Smooth muscle cell (in vitro differentiated cells): ENCODE data around the gene FTO. TPM values are rescaled to one million over a fixed set of nuclear protein-coding genes. Genes with fewer than 3 reads are reported as not detected.

Experiments
- DNase-seq: peaks from one replicate; lab custom pipeline; 2025; ENCODE audit not compliant: unreplicated experiment; lab: John Stamatoyannopoulos, UW
- H2AFZ ChIP-seq: fragments of 200-600 bp; sonication (generic); 2 replicates; pipeline ENCODE4 v1.6.0; 2016; ENCODE audit warnings: antibody characterized with exemption, low read depth, mild to moderate bottlenecking
- H3F3A ChIP-seq: fragments of 200-600 bp; sonication (generic); 2 replicates; pipeline ENCODE4 v1.6.0; 2017; ENCODE audit warnings: antibody characterized with exemption, low read depth
- H3K27ac ChIP-seq: fragments of 200-600 bp; sonication (generic); 2 replicates; pipeline ENCODE4 v1.5.1; 2016; ENCODE audit warnings: low read depth, mild to moderate bottlenecking
- H3K27me3 ChIP-seq: fragments of 200-600 bp; sonication (generic); 2 replicates; pipeline ENCODE4 v1.6.1; 2016; ENCODE audit warnings: low read depth, mild to moderate bottlenecking
- H3K36me3 ChIP-seq: fragments of 200-600 bp; sonication (generic); 2 replicates; pipeline ENCODE4 v1.5.1; 2016; ENCODE audit warnings: low read depth
- H3K4me1 ChIP-seq: fragments of 200-600 bp; sonication (generic); 2 replicates; pipeline ENCODE4 v1.5.1; 2016; ENCODE audit warnings: low read depth
- H3K4me2 ChIP-seq: fragments of 200-600 bp; sonication (generic); 2 replicates; pipeline ENCODE4 v1.6.0; 2016; ENCODE audit warnings: mild to moderate bottlenecking
- H3K4me3 ChIP-seq: fragments of 200-600 bp; sonication (generic); 2 replicates; pipeline ENCODE4 v1.5.1; 2016; ENCODE audit warnings: mild to moderate bottlenecking
- H3K79me2 ChIP-seq: fragments of 200-600 bp; sonication (generic); 2 replicates; pipeline ENCODE4 v1.6.0; 2016; ENCODE audit warnings: low read depth, mild to moderate bottlenecking
- H3K9ac ChIP-seq: fragments of 200-600 bp; sonication (generic); 2 replicates; pipeline ENCODE4 v1.6.0; 2016; ENCODE audit warnings: low read depth
- H3K9me3 ChIP-seq: fragments of 200-600 bp; sonication (generic); replicated peaks from 2 replicates; pipeline ENCODE4 v1.5.1; 2016; ENCODE audit warnings: low read depth
- H4K20me1 ChIP-seq: fragments of 200-600 bp; sonication (generic); 2 replicates; pipeline ENCODE4 v1.6.0; 2016; ENCODE audit warnings: low read depth
- WGBS: methylation state at CpG from one replicate; pipeline ENCODE4 v1.1.7; 2016; ENCODE audit warnings: low lambda C conversion rate; 5-methylcytosine and 5-hydroxymethylcytosine counted together
- polyA plus RNA-seq: library from polyadenylated mRNA; unstranded; fragments of >200 nt; fragmentation: Nextera tagmentation; extraction: Ambion mirVana; gene quantifications from 2 replicates; pipeline ENCODE4 v1.2.1, GENCODE V29; 2016
- total RNA-seq: library from RNA; depleted of rRNA; stranded (reverse); fragments of >200 nt; gene quantifications from 2 replicates; pipeline ENCODE4 v1.2.3, GENCODE V29; 2014
- TF ChIP-seq, protein P1 (sequence below): fragments of 200-600 bp; sonication (generic); IDR thresholded peaks from 2 replicates; pipeline ENCODE4 v1.5.1; 2017; ENCODE audit warnings: borderline replicate concordance, mild to moderate bottlenecking, antibody characterized with exemption; ENCODE audit not compliant: insufficient read depth, poor library complexity, severe bottlenecking

Gene FTO
- total RNA-seq (89.9 and 111 TPM in 2 replicates), polyA plus RNA-seq (48.2 and 81.1 TPM in 2 replicates)

DNA sequence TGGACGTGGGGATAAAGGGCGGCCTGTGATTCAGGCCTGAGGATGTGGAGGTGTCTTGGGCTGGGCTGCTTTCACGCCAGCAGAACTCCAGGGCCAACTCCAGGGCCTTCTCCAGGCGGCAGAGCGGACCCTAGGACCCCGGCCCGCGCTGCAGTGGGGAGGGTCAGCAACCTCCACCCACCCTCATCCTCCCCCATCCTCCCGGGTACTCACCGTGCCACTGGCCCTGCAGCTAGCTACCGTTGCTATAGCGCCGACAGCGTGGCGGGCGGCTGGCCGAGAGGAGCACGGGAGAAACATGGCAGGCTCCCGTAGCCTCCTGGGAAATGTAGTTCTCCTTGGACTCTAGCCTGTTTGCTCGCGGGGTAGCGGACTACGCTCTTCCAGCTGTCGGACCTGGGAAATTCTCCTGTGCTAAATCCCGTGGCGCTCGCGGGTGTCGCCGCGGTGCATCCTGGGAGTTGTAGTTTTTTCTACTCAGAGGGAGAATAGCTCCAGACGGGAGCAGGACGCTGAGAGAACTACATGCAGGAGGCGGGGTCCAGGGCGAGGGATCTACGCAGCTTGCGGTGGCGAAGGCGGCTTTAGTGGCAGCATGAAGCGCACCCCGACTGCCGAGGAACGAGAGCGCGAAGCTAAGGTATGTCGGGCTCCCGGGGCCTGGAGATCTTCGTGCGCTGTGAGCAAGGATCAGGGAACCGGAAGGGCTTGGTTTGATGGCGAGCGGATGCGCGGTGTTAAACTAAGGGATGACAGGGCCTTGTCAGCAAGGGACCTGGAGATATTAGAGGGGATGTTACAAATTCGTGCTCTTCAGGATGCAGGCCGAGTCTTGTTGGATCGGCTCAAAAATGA is at the start of gene FTO, which contains the start of gene RPGRIP1L:
Gene FTO (plus strand): TSS at position 567 of the 855 bp plus-strand sequence.
Gene RPGRIP1L (minus strand): TSS at position 270 of the 855 bp plus-strand sequence. CDS start 3,136 bp downstream, outside the sequence.
- peaks cover 3% of the 10 kb centered on the region for H4K20me1 ChIP-seq
- peak within 1 kb of the TSS; percentile 70 for H3K9ac ChIP-seq
- peak within 1 kb of the TSS; percentile 89 for H3K4me2 ChIP-seq
- H3F3A ChIP-seq: no peaks in the 10 kb centered on the region
- no peaks in the 10 kb centered on the region for H3K36me3 ChIP-seq
- H3K9me3 ChIP-seq: no peaks in the 10 kb centered on the region
- TF ChIP-seq, protein P1, sequence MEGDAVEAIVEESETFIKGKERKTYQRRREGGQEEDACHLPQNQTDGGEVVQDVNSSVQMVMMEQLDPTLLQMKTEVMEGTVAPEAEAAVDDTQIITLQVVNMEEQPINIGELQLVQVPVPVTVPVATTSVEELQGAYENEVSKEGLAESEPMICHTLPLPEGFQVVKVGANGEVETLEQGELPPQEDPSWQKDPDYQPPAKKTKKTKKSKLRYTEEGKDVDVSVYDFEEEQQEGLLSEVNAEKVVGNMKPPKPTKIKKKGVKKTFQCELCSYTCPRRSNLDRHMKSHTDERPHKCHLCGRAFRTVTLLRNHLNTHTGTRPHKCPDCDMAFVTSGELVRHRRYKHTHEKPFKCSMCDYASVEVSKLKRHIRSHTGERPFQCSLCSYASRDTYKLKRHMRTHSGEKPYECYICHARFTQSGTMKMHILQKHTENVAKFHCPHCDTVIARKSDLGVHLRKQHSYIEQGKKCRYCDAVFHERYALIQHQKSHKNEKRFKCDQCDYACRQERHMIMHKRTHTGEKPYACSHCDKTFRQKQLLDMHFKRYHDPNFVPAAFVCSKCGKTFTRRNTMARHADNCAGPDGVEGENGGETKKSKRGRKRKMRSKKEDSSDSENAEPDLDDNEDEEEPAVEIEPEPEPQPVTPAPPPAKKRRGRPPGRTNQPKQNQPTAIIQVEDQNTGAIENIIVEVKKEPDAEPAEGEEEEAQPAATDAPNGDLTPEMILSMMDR: no peak
- H3K27ac ChIP-seq: no peak within 1 kb of the TSS
- H2AFZ ChIP-seq: peak within 1 kb of the TSS; percentile 90
- peaks cover 13% of the 10 kb centered on the region for H3K4me1 ChIP-seq
- H3K79me2 ChIP-seq: peaks cover 58% of the 10 kb centered on the region
- no peaks in the 10 kb centered on the region for H3K27me3 ChIP-seq
- peak; percentile 94 for DNase-seq
- peak within 1 kb of the TSS; percentile 67 for H3K4me3 ChIP-seq
- WGBS: under 1% methylated on average over 57 of the region's 57 CpGs

DNA sequence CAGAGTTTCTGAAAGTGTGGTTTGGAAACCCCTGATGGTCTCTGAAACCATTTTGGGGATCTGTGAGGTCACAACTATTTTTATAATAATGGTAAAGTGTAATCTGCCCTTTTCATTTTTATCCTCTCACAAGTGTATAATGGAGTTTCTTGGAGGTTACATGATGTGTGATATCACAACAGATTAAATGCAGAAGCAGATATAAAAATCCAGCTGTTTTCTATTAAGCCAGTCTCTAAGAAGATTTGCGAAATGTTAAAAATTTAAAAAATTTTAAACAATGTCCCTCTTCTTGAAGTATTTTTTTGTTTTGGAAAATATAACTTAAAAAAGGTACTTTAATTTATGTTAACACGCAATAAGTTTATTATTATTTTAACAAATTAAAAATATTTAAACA is 49.0 kb upstream of the FTO start:
- TF ChIP-seq, protein P1: no peak
- H3F3A ChIP-seq: no peaks in the 10 kb centered on the region
- no peaks in the 10 kb centered on the region for H3K79me2 ChIP-seq
- H3K4me2 ChIP-seq: no peak overlapping the region
- no peaks in the 10 kb centered on the region for H3K9me3 ChIP-seq
- no peaks in the 10 kb centered on the region for H3K4me1 ChIP-seq
- H3K27ac ChIP-seq: no peak overlapping the region
- H3K9ac ChIP-seq: no peak overlapping the region
- no peaks in the 10 kb centered on the region for H3K36me3 ChIP-seq
- 98% methylated on average over 2 of the region's 2 CpGs for WGBS
- no peak for DNase-seq
- no peaks in the 10 kb centered on the region for H3K27me3 ChIP-seq
- no peaks in the 10 kb centered on the region for H4K20me1 ChIP-seq
- no peak overlapping the region for H3K4me3 ChIP-seq
- H2AFZ ChIP-seq: no peak overlapping the region

DNA sequence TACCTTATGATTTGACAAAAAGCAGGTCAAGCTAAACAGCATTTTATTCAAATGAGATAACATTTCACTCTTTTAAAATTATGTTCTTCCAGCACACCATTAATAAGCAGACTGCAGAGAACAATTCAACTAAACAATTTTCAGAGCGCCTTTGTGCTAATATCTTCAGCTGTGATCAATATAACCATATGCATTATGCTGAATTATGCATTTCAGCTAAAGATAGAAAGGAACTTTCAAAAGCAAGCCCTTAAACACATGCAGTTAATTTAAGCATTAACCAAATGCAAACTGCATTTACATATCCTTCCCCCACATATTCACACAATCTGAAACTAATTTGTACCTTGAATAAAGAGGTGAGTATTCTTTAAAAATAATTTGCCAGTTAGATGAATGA is 41.9 kb upstream of the FTO start:
- Histone ChIP-seq H3K4me2 (no peak overlapping the region), H3K27me3 (no peaks in the 10 kb centered on the region), H3K27ac (no peak overlapping the region), H4K20me1 (no peaks in the 10 kb centered on the region), H3K4me1 (peaks cover 9% of the 10 kb centered on the region), H3F3A (peaks cover 9% of the 10 kb centered on the region), H3K36me3 (no peaks in the 10 kb centered on the region), H3K9ac (no peak overlapping the region), H3K79me2 (no peaks in the 10 kb centered on the region), H3K9me3 (no peaks in the 10 kb centered on the region), H2AFZ (no peak overlapping the region), H3K4me3 (no peak overlapping the region)
- TF ChIP-seq, protein P1: no peak
- WGBS: 100% methylated on average over 1 of the region's 1 CpG
- no peak for DNase-seq
